Measurements from ENCODE around the gene TDRD9.

DNA sequence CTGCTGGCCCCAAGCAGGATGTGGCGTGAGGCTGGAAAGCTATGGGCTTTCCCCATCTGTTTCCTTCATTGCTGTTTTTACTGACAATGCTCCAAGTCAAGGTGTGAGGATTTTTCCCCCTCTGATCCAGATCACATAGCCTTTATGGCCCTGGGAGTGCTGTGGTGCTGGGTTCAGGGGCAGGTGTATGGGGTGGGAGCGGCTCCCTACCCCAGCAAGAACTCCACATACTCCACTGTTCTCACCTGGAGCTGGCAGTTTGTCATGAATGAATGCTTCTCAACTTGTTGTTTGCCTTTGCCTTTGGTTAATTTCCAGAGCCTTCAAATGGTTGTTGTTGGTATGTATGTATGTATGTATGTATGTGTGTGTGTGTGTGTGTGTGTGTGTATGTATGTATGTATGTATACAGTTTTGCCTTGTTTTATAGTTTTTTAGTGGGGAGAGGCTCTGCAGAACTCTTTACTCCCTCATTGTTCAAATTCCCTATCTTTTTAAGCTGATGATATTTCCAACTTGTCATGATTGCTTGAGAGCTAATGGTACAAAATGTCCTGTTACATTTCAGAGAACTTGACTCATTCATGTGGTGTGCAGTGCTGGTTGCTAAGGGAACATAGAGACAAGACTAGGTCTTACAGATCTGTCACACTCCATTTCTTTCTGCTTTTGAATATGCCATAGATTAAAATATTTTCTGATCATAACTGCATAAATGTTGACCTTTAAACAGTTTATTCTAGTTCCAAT, 120.7 kb downstream of the TDRD9 start:
- TF ChIP-seq, protein P1, sequence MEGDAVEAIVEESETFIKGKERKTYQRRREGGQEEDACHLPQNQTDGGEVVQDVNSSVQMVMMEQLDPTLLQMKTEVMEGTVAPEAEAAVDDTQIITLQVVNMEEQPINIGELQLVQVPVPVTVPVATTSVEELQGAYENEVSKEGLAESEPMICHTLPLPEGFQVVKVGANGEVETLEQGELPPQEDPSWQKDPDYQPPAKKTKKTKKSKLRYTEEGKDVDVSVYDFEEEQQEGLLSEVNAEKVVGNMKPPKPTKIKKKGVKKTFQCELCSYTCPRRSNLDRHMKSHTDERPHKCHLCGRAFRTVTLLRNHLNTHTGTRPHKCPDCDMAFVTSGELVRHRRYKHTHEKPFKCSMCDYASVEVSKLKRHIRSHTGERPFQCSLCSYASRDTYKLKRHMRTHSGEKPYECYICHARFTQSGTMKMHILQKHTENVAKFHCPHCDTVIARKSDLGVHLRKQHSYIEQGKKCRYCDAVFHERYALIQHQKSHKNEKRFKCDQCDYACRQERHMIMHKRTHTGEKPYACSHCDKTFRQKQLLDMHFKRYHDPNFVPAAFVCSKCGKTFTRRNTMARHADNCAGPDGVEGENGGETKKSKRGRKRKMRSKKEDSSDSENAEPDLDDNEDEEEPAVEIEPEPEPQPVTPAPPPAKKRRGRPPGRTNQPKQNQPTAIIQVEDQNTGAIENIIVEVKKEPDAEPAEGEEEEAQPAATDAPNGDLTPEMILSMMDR (conservative IDR thresholded peaks at IDR 0.05; ENCODE audit: low read depth in 2 of 2), result no peak
- TF ChIP-seq POLR2AphosphoS5 (IDR thresholded peaks at IDR 0.05; ENCODE audit: low read depth) (no peak), JUNB (IDR thresholded peaks at IDR 0.05; ENCODE audit: unreplicated experiment) (no peak), EZH2 (IDR thresholded peaks at IDR 0.05; ENCODE audit: low read depth, unreplicated experiment) (no peak)
- TF ChIP-seq, protein P2, sequence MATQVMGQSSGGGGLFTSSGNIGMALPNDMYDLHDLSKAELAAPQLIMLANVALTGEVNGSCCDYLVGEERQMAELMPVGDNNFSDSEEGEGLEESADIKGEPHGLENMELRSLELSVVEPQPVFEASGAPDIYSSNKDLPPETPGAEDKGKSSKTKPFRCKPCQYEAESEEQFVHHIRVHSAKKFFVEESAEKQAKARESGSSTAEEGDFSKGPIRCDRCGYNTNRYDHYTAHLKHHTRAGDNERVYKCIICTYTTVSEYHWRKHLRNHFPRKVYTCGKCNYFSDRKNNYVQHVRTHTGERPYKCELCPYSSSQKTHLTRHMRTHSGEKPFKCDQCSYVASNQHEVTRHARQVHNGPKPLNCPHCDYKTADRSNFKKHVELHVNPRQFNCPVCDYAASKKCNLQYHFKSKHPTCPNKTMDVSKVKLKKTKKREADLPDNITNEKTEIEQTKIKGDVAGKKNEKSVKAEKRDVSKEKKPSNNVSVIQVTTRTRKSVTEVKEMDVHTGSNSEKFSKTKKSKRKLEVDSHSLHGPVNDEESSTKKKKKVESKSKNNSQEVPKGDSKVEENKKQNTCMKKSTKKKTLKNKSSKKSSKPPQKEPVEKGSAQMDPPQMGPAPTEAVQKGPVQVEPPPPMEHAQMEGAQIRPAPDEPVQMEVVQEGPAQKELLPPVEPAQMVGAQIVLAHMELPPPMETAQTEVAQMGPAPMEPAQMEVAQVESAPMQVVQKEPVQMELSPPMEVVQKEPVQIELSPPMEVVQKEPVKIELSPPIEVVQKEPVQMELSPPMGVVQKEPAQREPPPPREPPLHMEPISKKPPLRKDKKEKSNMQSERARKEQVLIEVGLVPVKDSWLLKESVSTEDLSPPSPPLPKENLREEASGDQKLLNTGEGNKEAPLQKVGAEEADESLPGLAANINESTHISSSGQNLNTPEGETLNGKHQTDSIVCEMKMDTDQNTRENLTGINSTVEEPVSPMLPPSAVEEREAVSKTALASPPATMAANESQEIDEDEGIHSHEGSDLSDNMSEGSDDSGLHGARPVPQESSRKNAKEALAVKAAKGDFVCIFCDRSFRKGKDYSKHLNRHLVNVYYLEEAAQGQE (IDR thresholded peaks at IDR 0.05; ENCODE audit: unreplicated experiment), result no peak

All from GM23338 (cell line).